Calu3 (cell line): ENCODE results near the gene EDC3. TPM values are rescaled to one million over a fixed set of nuclear protein-coding genes. Genes with fewer than 3 reads are reported as not detected.
A peak's percentile ranks its signal among the peaks of the same experiment; 100 is the strongest.

Experiments
- BruUV-seq: library from RNA; stranded (reverse); fragments of 400-500 nt; replicated peaks from 2 replicates; lab custom pipeline; 2021; lab: Mats Ljungman, UMichigan
- CTCF ChIA-PET: fragments of 300-600 bp; sonication (Branson Sonifier 250); formaldehyde crosslinking; loops from one replicate; lab custom pipeline; 2022; ENCODE audit warnings: antibody characterized with exemption; lab: Charles Lee
- DNase-seq: peaks from one replicate; pipeline ENCODE4 v3.0.0; 2022
- H3K27ac Mint-ChIP-seq: one replicate; pipeline ENCODE4 v1.8.0; 2022; ENCODE audit warnings: mixed read lengths; ENCODE audit not compliant: unreplicated experiment
- H3K27me3 Mint-ChIP-seq: one replicate; pipeline ENCODE4 v1.8.0; 2022; ENCODE audit warnings: mixed read lengths; ENCODE audit not compliant: unreplicated experiment
- H3K36me3 Mint-ChIP-seq: one replicate; pipeline ENCODE4 v1.8.0; 2022; ENCODE audit warnings: mild to moderate bottlenecking, moderate library complexity, mixed read lengths; ENCODE audit not compliant: insufficient read depth, unreplicated experiment
- H3K4me1 Mint-ChIP-seq: one replicate; pipeline ENCODE4 v1.8.0; 2022; ENCODE audit warnings: mild to moderate bottlenecking, low read depth, mixed read lengths; ENCODE audit not compliant: unreplicated experiment
- H3K4me3 Mint-ChIP-seq: one replicate; pipeline ENCODE4 v1.8.0; 2022; ENCODE audit warnings: mild to moderate bottlenecking, low read depth, moderate library complexity, mixed read lengths; ENCODE audit not compliant: unreplicated experiment
- H3K9me3 Mint-ChIP-seq: one replicate; pipeline ENCODE4 v1.8.0; 2022; ENCODE audit warnings: low read depth, mixed read lengths; ENCODE audit not compliant: unreplicated experiment
- CTCF ChIP-seq: fragments of 200-600 bp; IDR thresholded peaks from one replicate; pipeline ENCODE4 v1.8.0; 2022; ENCODE audit warnings: antibody characterized with exemption; ENCODE audit not compliant: unreplicated experiment
- intact Hi-C: fragments of 100-400 bp; cut with micrococcal nuclease; formaldehyde crosslinking; loops from one replicate; pipeline ENCODE4 v1.10.0; 2022; ENCODE audit not compliant: unreplicated experiment
- total RNA-seq: library from RNA; stranded (reverse); gene quantifications from 2 replicates; pipeline ENCODE4 v1.2.3, GENCODE V29; 2022

The EDC3 gene
- total RNA-seq, 1 experiment from 2014 or later = 70.1 TPM

GRCh38 chr15:74613953-74614743, 81.7 kb downstream of the EDC3 start:
- no TSS peak for BruUV-seq
- CTCF ChIA-PET = interaction anchor here (0.5 to 1.0 kb wide), 3 partner anchors 66 to 631 kb away, joined by 3 to 6 read pairs (median 3); no protein-coding TSS in a partner anchor
- DNase-seq = no peak

DNA sequence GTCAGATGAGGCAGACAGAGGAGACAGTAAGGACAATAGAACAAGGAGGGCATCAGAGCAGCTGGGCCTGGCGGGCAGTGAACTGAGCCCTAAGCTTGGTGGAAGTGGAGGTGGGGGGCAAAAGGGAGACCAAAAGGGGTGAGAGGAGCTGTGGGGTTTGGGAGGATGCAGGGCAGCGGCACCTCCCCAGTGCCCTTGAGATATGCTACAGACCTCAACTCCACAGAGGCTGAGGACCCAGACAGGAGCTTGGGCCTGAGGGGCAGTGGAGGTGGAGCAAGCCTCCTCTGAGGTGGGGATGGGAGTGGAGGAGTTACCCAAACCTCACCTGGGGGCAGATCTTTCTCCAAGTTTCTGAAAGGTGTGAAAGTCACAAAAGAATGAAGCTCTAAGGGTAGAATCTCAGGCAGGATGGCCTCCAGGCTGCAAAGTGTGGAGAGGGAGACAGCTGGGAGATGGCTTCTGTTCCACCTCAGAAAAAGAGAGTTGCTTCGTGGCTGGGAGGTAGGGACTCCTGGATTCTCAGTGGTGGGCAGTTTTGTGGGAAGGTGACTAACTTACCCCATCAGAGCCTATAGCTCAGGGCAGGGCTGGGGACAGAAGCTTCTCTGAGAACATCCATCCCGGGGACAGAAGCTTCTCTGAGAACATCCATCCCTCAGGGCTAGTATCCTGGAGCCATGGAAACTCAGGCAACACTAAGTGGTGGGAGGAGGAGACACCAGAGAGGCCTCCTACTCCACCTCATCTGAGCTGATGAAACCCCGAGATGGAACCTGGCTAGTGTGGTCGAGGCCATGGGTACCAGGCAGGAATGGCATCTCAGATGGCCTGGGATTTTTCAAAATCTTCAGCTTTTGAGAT, 82.5 kb downstream of the EDC3 start:
- Mint-ChIP-seq H3K27ac (no peak overlapping the region), H3K4me1 (peaks cover 17% of the 10 kb centered on the region), H3K9me3 (no peaks in the 10 kb centered on the region), H3K36me3 (peaks cover 35% of the 10 kb centered on the region), H3K27me3 (peaks cover 53% of the 10 kb centered on the region), H3K4me3 (no peak overlapping the region)
- CTCF ChIA-PET = interaction anchor here (0.5 to 1.0 kb wide), 2 partner anchors 67 to 685 kb away, joined by 3 to 6 read pairs; no protein-coding TSS in a partner anchor
- TF ChIP-seq CTCF = no peak
- DNase-seq = no peak
- BruUV-seq = no TSS peak
- intact Hi-C loops = loop anchor here (5.0 kb wide), 1 partner anchor 66 kb away; no protein-coding TSS in a partner anchor

More at GRCh38 chr15:74613953-74614743, 81.7 kb downstream of the EDC3 start:
- Mint-ChIP-seq H3K27ac (peak overlapping the region; percentile 67), H3K27me3 (peaks cover 45% of the 10 kb centered on the region), H3K36me3 (peaks cover 36% of the 10 kb centered on the region), H3K4me3 (peak overlapping the region; percentile 86), H3K4me1 (peaks cover 18% of the 10 kb centered on the region), H3K9me3 (no peaks in the 10 kb centered on the region)
- TF ChIP-seq CTCF = no peak
- intact Hi-C loops = loop anchor here (5.0 kb wide), 1 partner anchor 67 kb away; no protein-coding TSS in a partner anchor

- no peak overlapping the region for H3K27ac Mint-ChIP-seq
- H3K4me1 Mint-ChIP-seq = peaks cover 10% of the 10 kb centered on the region
- CTCF ChIA-PET = no interaction called here
- H3K27me3 Mint-ChIP-seq = peaks cover 60% of the 10 kb centered on the region
- BruUV-seq = no TSS peak
- DNase-seq = no peak
- no peak for TF ChIP-seq CTCF
- intact Hi-C loops = loop anchor here (5.0 kb wide), 1 partner anchor 65 kb away; no protein-coding TSS in a partner anchor
- no peak overlapping the region for H3K4me3 Mint-ChIP-seq
- H3K9me3 Mint-ChIP-seq = no peaks in the 10 kb centered on the region
- peaks cover 35% of the 10 kb centered on the region for H3K36me3 Mint-ChIP-seq
Observed at GRCh38 chr15:74612677-74613076, 83.1 kb downstream of the EDC3 start.

DNA sequence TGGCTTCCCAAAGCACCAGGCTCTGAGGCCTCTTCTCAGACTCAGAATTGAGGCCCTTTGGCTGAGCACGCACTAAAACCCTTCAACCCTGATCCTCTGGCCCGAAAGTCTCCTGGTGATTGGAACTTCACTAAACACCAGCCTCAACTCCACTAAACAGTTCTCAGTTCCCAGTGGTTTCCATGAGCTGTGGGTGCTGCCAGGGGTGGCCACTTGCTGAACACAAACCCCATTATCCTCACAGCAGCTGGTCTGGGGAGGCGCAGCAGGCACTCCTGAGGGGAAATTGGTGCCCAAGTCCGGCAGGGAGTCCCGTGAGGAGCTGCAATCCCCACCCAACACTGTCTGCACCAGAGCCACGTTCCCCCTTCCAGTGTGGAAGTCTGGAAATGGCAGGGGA, 84.0 kb downstream of the EDC3 start:
- Mint-ChIP-seq H3K4me3 (no peak overlapping the region), H3K36me3 (peaks cover 31% of the 10 kb centered on the region), H3K27me3 (peaks cover 68% of the 10 kb centered on the region), H3K27ac (no peak overlapping the region), H3K9me3 (no peaks in the 10 kb centered on the region), H3K4me1 (peaks cover 2% of the 10 kb centered on the region)
- BruUV-seq = no TSS peak
- CTCF ChIA-PET = interaction anchor here (1.4 kb wide), 1 partner anchor 10 kb away, joined by 3 read pairs; no protein-coding TSS in a partner anchor
- DNase-seq = no peak
- intact Hi-C loops = loop anchor here (5.0 kb wide), 1 partner anchor 65 kb away; no protein-coding TSS in a partner anchor
- no peak for TF ChIP-seq CTCF
